Adrenal gland (tissue), 19 donors: ENCODE data around the gene MTAP. TPM values are rescaled to one million over a fixed set of nuclear protein-coding genes. Genes with fewer than 3 reads are reported as not detected.
A peak's percentile ranks its signal among the peaks of the same experiment; 100 is the strongest.

Experiments used
- DNase-seq, 7 donors: peaks; one replicate each; pipeline ENCODE4 v3.0.0-alpha.2; 2019 to 2020
- H3K27ac ChIP-seq, 5 donors: fragments of 200-600 bp; sonication (generic) in 4 of 5; 1 replicate in 3 of 5; 2 replicates in 2 of 5; pipeline versions ENCODE4 v1.5.1 to v1.8.0; 2016 to 2020; ENCODE audit warnings: mild to moderate bottlenecking in 1 of 5
- H3K27me3 ChIP-seq: fragments of 200-600 bp; 2 replicates; pipeline ENCODE4 v1.8.0; 2021
- H3K36me3 ChIP-seq, 2 donors: fragments of 200-600 bp; replicated peaks in 1 of 2; 1 replicate in 1 of 2; 2 replicates in 1 of 2; pipeline versions ENCODE4 v1.5.1 to v1.8.0; 2018 to 2022
- H3K4me1 ChIP-seq, 2 donors: fragments of 200-600 bp; replicated peaks in 1 of 2; 1 replicate in 1 of 2; 2 replicates in 1 of 2; pipeline versions ENCODE4 v1.5.1 to v1.8.0; 2018 to 2021
- H3K4me3 ChIP-seq, 4 donors: fragments of 200-600 bp; sonication (generic) in 3 of 4; one replicate each; pipeline ENCODE4 v1.5.1; 2016 to 2018
- H3K9me3 ChIP-seq, 3 donors: fragments of 200-600 bp; sonication (generic) in 1 of 3; replicated peaks in 1 of 3; 1 replicate in 2 of 3; 2 replicates in 1 of 3; pipeline versions ENCODE4 v1.5.1 to v1.8.0; 2016 to 2021
- POLR2A ChIP-seq, 2 donors: fragments of 450-650 bp; IDR thresholded peaks; one replicate each; pipeline ENCODE4 v1.6.1; 2017; ENCODE audit warnings: antibody characterized with exemption in 2 of 2, mild to moderate bottlenecking in 2 of 2, moderate library complexity in 1 of 2
- WGBS, 4 donors: extraction: QIAGEN DNeasy Blood & Tissue Kit in 2 of 4; methylation state at CpG; one replicate each; pipeline versions ENCODE4 v1.1.5 to v1.1.7; 2013 to 2017; 5-methylcytosine and 5-hydroxymethylcytosine counted together
- intact Hi-C, 2 donors: fragments of 100-400 bp; cut with DNase I; formaldehyde crosslinking; loops; one replicate each; pipeline versions ENCODE4 v1.14.1 to v1.15.0; 2022 to 2023
- long read RNA-seq, 10 donors: library from polyadenylated mRNA in 3 of 10; unstranded in 2 of 10; stranded (forward) in 1 of 10; transcript quantifications; one replicate each; pipeline ENCODE4 v2.0.0 and lab custom pipeline, GENCODE V29; 2021 to 2026
- polyA plus RNA-seq, 3 donors: library from polyadenylated mRNA; stranded (reverse); fragments of 200-250 nt in 2 of 3; fragments of 350-450 nt in 1 of 3; fragmentation: Illumina TruSeq in 1 of 3; extraction: RNeasy Lipid Tissue Mini Kit (QIAGEN cat#74804) in 1 of 3; gene quantifications; one replicate each; pipeline ENCODE4 v1.2.3, GENCODE V29; 2013 to 2014
- total RNA-seq, 9 donors: library from RNA; depleted of rRNA in 4 of 9; stranded (reverse); fragments of >200 nt in 4 of 9; fragments of 120-200 nt in 1 of 9; fragmentation: NEBNext Ultra II Directional in 1 of 9; extraction: Animal tissue kit (Norgen Biotek cat#: 25700) in 1 of 9; gene quantifications; one replicate each; pipeline versions ENCODE4 v1.1.0 to v1.2.4, GENCODE V29; 2013 to 2023
- TF ChIP-seq, protein P1 (sequence below), 6 experiments: fragments of 450-650 bp in 4 of 6; fragments of 200-600 bp in 2 of 6; sonication (generic) in 1 of 6; IDR thresholded peaks; 1 replicate in 5 of 6; 2 replicates in 1 of 6; pipeline versions ENCODE4 v1.5.1 to v1.8.0; 2016 to 2021; ENCODE audit warnings: antibody characterized with exemption in 6 of 6, mild to moderate bottlenecking in 2 of 6, moderate library complexity in 1 of 6
- donor health status: healthy with polysubstance abuse.
- donor health status: Bipolar disorder and iron deficiency.
- donor health status: DM: yes; HTN: yes; CAD: no.
- donor health status: DM: no; HTN: no; CAD: no.
- donor health status: DM: no; HTN: no; CAD: no.
- donor health status: DM: yes; HTN: yes; CAD: no.

Gene MTAP
- total RNA-seq (10 to 100 TPM; 10.4 to 38.2 (median 24.8) TPM), polyA plus RNA-seq (10 to 100 TPM in 1 of 3 donors, 1 to 10 TPM in 2; 6.4 to 21.6 (median 7.1) TPM)
- long read RNA-seq, donor 1, full-length matches to known transcripts = 6 of 21 reads
- long read RNA-seq, donor 1, partial matches to known transcripts = 15 of 21 reads
- long read RNA-seq, donor 1, other reads (novel, unspliced or antisense) = 0 of 21 reads
- long read RNA-seq, donor 2, full-length matches to known transcripts = 7 of 7 reads
- long read RNA-seq, donor 2, partial matches to known transcripts = 0 of 7 reads
- long read RNA-seq, donor 2, other reads (novel, unspliced or antisense) = 0 of 7 reads
- long read RNA-seq, donor 3, full-length matches to known transcripts = 15 of 15 reads
- long read RNA-seq, donor 3, partial matches to known transcripts = 0 of 15 reads
- long read RNA-seq, donor 3, other reads (novel, unspliced or antisense) = 0 of 15 reads
- long read RNA-seq, donor 4, full-length matches to known transcripts = 10 of 11 reads
- long read RNA-seq, donor 4, partial matches to known transcripts = 0 of 11 reads
- long read RNA-seq, donor 4, other reads (novel, unspliced or antisense) = 1 of 11 reads
- long read RNA-seq, donor 5, full-length matches to known transcripts = 14 of 16 reads
- long read RNA-seq, donor 5, partial matches to known transcripts = 0 of 16 reads
- long read RNA-seq, donor 5, other reads (novel, unspliced or antisense) = 2 of 16 reads
- long read RNA-seq, donor 6, full-length matches to known transcripts = 11 of 12 reads
- long read RNA-seq, donor 6, partial matches to known transcripts = 0 of 12 reads
- long read RNA-seq, donor 6, other reads (novel, unspliced or antisense) = 1 of 12 reads
- long read RNA-seq, donor 7, full-length matches to known transcripts = 3 of 3 reads
- long read RNA-seq, donor 7, partial matches to known transcripts = 0 of 3 reads
- long read RNA-seq, donor 7, other reads (novel, unspliced or antisense) = 0 of 3 reads
- long read RNA-seq, donor 8, full-length matches to known transcripts = 12 of 12 reads
- long read RNA-seq, donor 8, partial matches to known transcripts = 0 of 12 reads
- long read RNA-seq, donor 8, other reads (novel, unspliced or antisense) = 0 of 12 reads
- long read RNA-seq, donor 9, full-length matches to known transcripts = 2 of 2 reads
- long read RNA-seq, donor 9, partial matches to known transcripts = 0 of 2 reads
- long read RNA-seq, donor 9, other reads (novel, unspliced or antisense) = 0 of 2 reads
- long read RNA-seq, donor 10, full-length matches to known transcripts = 1 of 1 reads
- long read RNA-seq, donor 10, partial matches to known transcripts = 0 of 1 reads
- long read RNA-seq, donor 10, other reads (novel, unspliced or antisense) = 0 of 1 reads

- DNase-seq = peak; percentile 93 to 98 (median 96)
- WGBS, 4 donors = 0 to 2% (median 1%) methylated on average over 10 to 48 of the region's 48 CpGs
- Histone ChIP-seq H3K4me3 (peak within 1 kb of the TSS; percentile 41 to 85 (median 82)), H3K9me3 (no peaks in the 10 kb centered on the region), H3K36me3 (no peaks in the 10 kb centered on the region), H3K27ac (peak within 1 kb of the TSS; percentile 50 to 94 (median 78)), H3K27me3 (no peaks in the 10 kb centered on the region), H3K4me1 (peaks cover 5 to 25% of the 10 kb centered on the region in 2 donors)
- TF ChIP-seq, protein P1, sequence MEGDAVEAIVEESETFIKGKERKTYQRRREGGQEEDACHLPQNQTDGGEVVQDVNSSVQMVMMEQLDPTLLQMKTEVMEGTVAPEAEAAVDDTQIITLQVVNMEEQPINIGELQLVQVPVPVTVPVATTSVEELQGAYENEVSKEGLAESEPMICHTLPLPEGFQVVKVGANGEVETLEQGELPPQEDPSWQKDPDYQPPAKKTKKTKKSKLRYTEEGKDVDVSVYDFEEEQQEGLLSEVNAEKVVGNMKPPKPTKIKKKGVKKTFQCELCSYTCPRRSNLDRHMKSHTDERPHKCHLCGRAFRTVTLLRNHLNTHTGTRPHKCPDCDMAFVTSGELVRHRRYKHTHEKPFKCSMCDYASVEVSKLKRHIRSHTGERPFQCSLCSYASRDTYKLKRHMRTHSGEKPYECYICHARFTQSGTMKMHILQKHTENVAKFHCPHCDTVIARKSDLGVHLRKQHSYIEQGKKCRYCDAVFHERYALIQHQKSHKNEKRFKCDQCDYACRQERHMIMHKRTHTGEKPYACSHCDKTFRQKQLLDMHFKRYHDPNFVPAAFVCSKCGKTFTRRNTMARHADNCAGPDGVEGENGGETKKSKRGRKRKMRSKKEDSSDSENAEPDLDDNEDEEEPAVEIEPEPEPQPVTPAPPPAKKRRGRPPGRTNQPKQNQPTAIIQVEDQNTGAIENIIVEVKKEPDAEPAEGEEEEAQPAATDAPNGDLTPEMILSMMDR (IDR thresholded peaks at IDR 0.05) = no peak
- TF ChIP-seq POLR2A (IDR thresholded peaks at IDR 0.05) = peak; percentile 88 to 91
- intact Hi-C loops = loop anchor here in 1 of 2 donors (10.0 kb wide), 2 partner anchors 312 to 432 kb away; no protein-coding TSS in a partner anchor
Observed at GRCh38 chr9:21802418-21803000, at the start of gene MTAP. MTAP (plus strand) TSS chr9:21802636; CDS start chr9:21802749, 113 bp downstream.

- 73 to 90% (median 85%) methylated on average over 1 of the region's 1 CpG for WGBS, 4 donors
- intact Hi-C loops = no loop called here
Observed at GRCh38 chr9:21753523-21753922, 48.9 kb upstream of the MTAP start.

DNA sequence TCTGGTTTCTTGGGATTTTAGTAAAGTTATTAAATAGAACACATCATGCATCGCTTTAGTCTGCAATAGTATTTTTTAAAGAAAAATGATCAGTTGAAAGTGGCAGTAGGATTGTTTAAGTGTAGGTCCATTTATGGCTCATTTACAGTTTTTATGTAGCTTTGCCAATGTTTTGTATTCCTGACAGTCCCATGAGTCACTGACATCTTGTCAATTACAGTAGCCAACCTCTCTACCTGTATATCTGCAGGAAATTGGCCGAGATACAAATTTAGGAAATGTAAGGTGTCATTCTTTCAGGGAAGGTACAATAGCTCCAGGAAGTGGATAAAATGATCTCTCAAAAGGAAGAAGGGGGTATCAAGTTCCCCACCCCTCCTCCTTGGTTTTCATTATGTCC is 47.7 kb upstream of the MTAP start:
- H3K27ac ChIP-seq = no peak overlapping the region
- TF ChIP-seq, protein P1 (IDR thresholded peaks at IDR 0.05) = no peak
- TF ChIP-seq POLR2A (IDR thresholded peaks at IDR 0.05) = no peak
- 60 to 73% (median 69%) methylated on average over 2 of the region's 2 CpGs for WGBS, 4 donors
- H3K4me3 ChIP-seq = no peak overlapping the region
- intact Hi-C loops = no loop called here
- H3K36me3 ChIP-seq = no peaks in the 10 kb centered on the region
- no peaks in the 10 kb centered on the region for H3K9me3 ChIP-seq
- no peaks in the 10 kb centered on the region for H3K4me1 ChIP-seq
- peaks cover 3% of the 10 kb centered on the region for H3K27me3 ChIP-seq
- no peak for DNase-seq

More at GRCh38 chr9:21753523-21753922, 48.9 kb upstream of the MTAP start:
- no peaks in the 10 kb centered on the region for H3K36me3 ChIP-seq
- no peaks in the 10 kb centered on the region for H3K9me3 ChIP-seq
- no peaks in the 10 kb centered on the region for H3K4me1 ChIP-seq
- TF ChIP-seq POLR2A (IDR thresholded peaks at IDR 0.05) = no peak
- TF ChIP-seq, protein P1 (IDR thresholded peaks at IDR 0.05) = no peak
- no peak overlapping the region for H3K4me3 ChIP-seq
- H3K27me3 ChIP-seq = peaks cover 3% of the 10 kb centered on the region
- H3K27ac ChIP-seq = no peak overlapping the region
- DNase-seq = no peak
